ENCODE measurements around the gene DNAJB6.

GRCh38 chr7:157437519-157438061 is 100.8 kb downstream of the DNAJB6 start:
- no peak for TF ChIP-seq CTCF (IDR thresholded peaks at IDR 0.05)
- TF ChIP-seq POLR2A (IDR thresholded peaks at IDR 0.05) = no peak
